Astrocyte (in vitro differentiated cells and primary cell): Measurements from ENCODE around the gene MBP. TPM values are rescaled to one million over a fixed set of nuclear protein-coding genes. Genes with fewer than 3 reads are reported as not detected.

Experiments
- DNase-seq: peaks from one replicate; pipeline ENCODE4 v3.0.0-alpha.2; 2010; ENCODE audit warnings: low read depth
- FAIRE-seq: peaks from 2 replicates; lab custom pipeline; 2011; peaks lifted over from hg19 to GRCh38; lab: Jason Lieb, UNC
- H2AFZ ChIP-seq: 2 replicates; pipeline ENCODE4 v1.6.0; 2012; ENCODE audit warnings: low read depth, low read length, inconsistent platforms
- H3K27ac ChIP-seq: 2 replicates; pipeline ENCODE4 v1.5.1; 2011; ENCODE audit warnings: low read depth, low read length, inconsistent platforms
- H3K27me3 ChIP-seq: 2 replicates; pipeline ENCODE4 v1.6.0; 2011; ENCODE audit warnings: low read length, inconsistent platforms; ENCODE audit not compliant: insufficient read depth
- H3K36me3 ChIP-seq: 2 replicates; pipeline ENCODE4 v1.5.1; 2011; ENCODE audit warnings: low read length, inconsistent platforms; ENCODE audit not compliant: insufficient read depth
- H3K4me1 ChIP-seq: 2 replicates; pipeline ENCODE4 v1.5.1; 2011; ENCODE audit warnings: low read length, inconsistent platforms; ENCODE audit not compliant: insufficient read depth
- H3K4me2 ChIP-seq: 2 replicates; pipeline ENCODE4 v1.6.0; 2012; ENCODE audit warnings: low read length, inconsistent platforms
- H3K4me3 ChIP-seq: 2 replicates; pipeline ENCODE4 v1.5.1; 2011; ENCODE audit warnings: low read depth, mild to moderate bottlenecking, low read length, inconsistent platforms; ENCODE audit not compliant: insufficient read depth
- H3K79me2 ChIP-seq: 2 replicates; pipeline ENCODE4 v1.6.0; 2012; ENCODE audit warnings: mild to moderate bottlenecking, low read length, inconsistent platforms; ENCODE audit not compliant: insufficient read depth
- H3K9ac ChIP-seq: 2 replicates; pipeline ENCODE4 v1.6.0; 2012; ENCODE audit warnings: mild to moderate bottlenecking, low read length, inconsistent platforms
- H3K9me3 ChIP-seq: 2 replicates; pipeline ENCODE4 v1.5.1; 2012; ENCODE audit warnings: low read depth, mild to moderate bottlenecking, low read length, inconsistent platforms; ENCODE audit not compliant: insufficient read depth
- H4K20me1 ChIP-seq: 2 replicates; pipeline ENCODE4 v1.6.0; 2012; ENCODE audit warnings: low read length, inconsistent platforms; ENCODE audit not compliant: insufficient read depth
- H3K27ac Mint-ChIP-seq: one replicate; pipeline ENCODE4 v1.8.0; 2021; ENCODE audit warnings: mild to moderate bottlenecking, mixed read lengths; ENCODE audit not compliant: unreplicated experiment
- H3K27me3 Mint-ChIP-seq: one replicate; pipeline ENCODE4 v1.8.0; 2021; ENCODE audit warnings: low read depth, mixed read lengths; ENCODE audit not compliant: unreplicated experiment
- H3K36me3 Mint-ChIP-seq: one replicate; pipeline ENCODE4 v1.8.0; 2021; ENCODE audit warnings: low read depth, mixed read lengths; ENCODE audit not compliant: unreplicated experiment
- H3K4me1 Mint-ChIP-seq: one replicate; pipeline ENCODE4 v1.8.0; 2021; ENCODE audit warnings: low read depth, mixed read lengths; ENCODE audit not compliant: unreplicated experiment
- H3K4me3 Mint-ChIP-seq: one replicate; pipeline ENCODE4 v1.8.0; 2021; ENCODE audit warnings: mild to moderate bottlenecking, moderate library complexity, mixed read lengths; ENCODE audit not compliant: unreplicated experiment
- H3K9me3 Mint-ChIP-seq: one replicate; pipeline ENCODE4 v1.8.0; 2021; ENCODE audit warnings: mild to moderate bottlenecking, mixed read lengths; ENCODE audit not compliant: unreplicated experiment
- CTCF ChIP-seq: IDR thresholded peaks from 2 replicates; pipeline ENCODE4 v1.5.1; 2011; ENCODE audit warnings: low read depth, mild to moderate bottlenecking, inconsistent platforms, low read length, moderate library complexity; ENCODE audit not compliant: insufficient read depth
- EZH2 ChIP-seq: IDR thresholded peaks from 2 replicates; pipeline ENCODE4 v1.6.1; 2012; ENCODE audit warnings: mild to moderate bottlenecking, low read length, inconsistent platforms; ENCODE audit not compliant: insufficient read depth
- total RNA-seq: library from RNA; stranded (reverse); gene quantifications from 2 replicates; pipeline ENCODE4 v1.2.1, GENCODE V29; 2021

The MBP gene
- total RNA-seq, 1 donor from 2014 or later: 11.4 TPM

GRCh38 chr18:77114152-77114414 lies 18.5 kb downstream of the MBP start:
- Histone ChIP-seq H3K9me3 (no peaks in the 10 kb centered on the region), H3K9ac (peak overlapping the region; percentile 33), H3K79me2 (peaks cover 10% of the 10 kb centered on the region), H3K4me2 (peak overlapping the region; percentile 36), H3K36me3 (no peaks in the 10 kb centered on the region), H3K4me3 (no peak overlapping the region), H2AFZ (no peak overlapping the region), H4K20me1 (no peaks in the 10 kb centered on the region), H3K27me3 (no peaks in the 10 kb centered on the region), H3K4me1 (peaks cover 13% of the 10 kb centered on the region), H3K27ac (peak overlapping the region; percentile 43)
- Mint-ChIP-seq H3K27ac (no peak overlapping the region), H3K4me3 (no peak overlapping the region), H3K4me1 (peaks cover 9% of the 10 kb centered on the region), H3K27me3 (no peaks in the 10 kb centered on the region), H3K9me3 (no peaks in the 10 kb centered on the region), H3K36me3 (peaks cover 4% of the 10 kb centered on the region)
- no peak for DNase-seq
- no peak for FAIRE-seq
- no peak for TF ChIP-seq EZH2
- TF ChIP-seq CTCF: no peak

- no peaks in the 10 kb centered on the region for H3K27me3 ChIP-seq
- no peak overlapping the region for H3K4me3 ChIP-seq
- no peak overlapping the region for H3K27ac Mint-ChIP-seq
- no peaks in the 10 kb centered on the region for H3K36me3 ChIP-seq
- no peak overlapping the region for H2AFZ ChIP-seq
- peaks cover 4% of the 10 kb centered on the region for H3K36me3 Mint-ChIP-seq
- H4K20me1 ChIP-seq: no peaks in the 10 kb centered on the region
- H3K9me3 Mint-ChIP-seq: no peaks in the 10 kb centered on the region
- H3K4me1 ChIP-seq: peaks cover 17% of the 10 kb centered on the region
- H3K4me2 ChIP-seq: no peak overlapping the region
- H3K27ac ChIP-seq: peak overlapping the region; percentile 43
- TF ChIP-seq EZH2 (no peak), CTCF (no peak)
- H3K27me3 Mint-ChIP-seq: no peaks in the 10 kb centered on the region
- H3K9ac ChIP-seq: peak overlapping the region; percentile 33
- no peaks in the 10 kb centered on the region for H3K9me3 ChIP-seq
- no peak overlapping the region for H3K4me3 Mint-ChIP-seq
- peaks cover 4% of the 10 kb centered on the region for H3K79me2 ChIP-seq
- no peak for FAIRE-seq
- peaks cover 9% of the 10 kb centered on the region for H3K4me1 Mint-ChIP-seq
- DNase-seq: no peak
These were observed 19.0 kb downstream of the MBP start for GRCh38 chr18:77113361-77114151.

DNA sequence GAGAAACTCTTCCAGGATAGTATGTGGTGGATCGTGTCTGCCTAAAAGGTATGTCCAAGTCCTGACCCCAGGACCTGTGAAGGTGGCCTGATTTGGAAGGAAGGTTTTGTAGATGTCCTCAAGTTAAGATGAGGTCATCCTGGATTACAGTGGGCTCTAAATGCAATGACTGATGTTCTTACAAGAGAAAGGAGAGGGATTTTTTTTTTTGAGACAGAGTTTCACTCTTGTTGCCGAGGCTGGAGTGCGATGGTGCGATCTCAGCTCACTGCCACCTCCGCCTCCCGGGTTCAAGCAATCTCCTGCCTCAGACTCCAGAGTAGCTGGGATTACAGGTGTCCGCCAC lies 19.9 kb downstream of the MBP start:
- no peak overlapping the region for H3K4me3 ChIP-seq
- no peaks in the 10 kb centered on the region for H3K36me3 ChIP-seq
- H3K4me1 ChIP-seq: peaks cover 26% of the 10 kb centered on the region
- H3K27ac Mint-ChIP-seq: no peak overlapping the region
- H3K4me2 ChIP-seq: no peak overlapping the region
- no peaks in the 10 kb centered on the region for H4K20me1 ChIP-seq
- H3K27me3 ChIP-seq: no peaks in the 10 kb centered on the region
- no peaks in the 10 kb centered on the region for H3K79me2 ChIP-seq
- H2AFZ ChIP-seq: no peak overlapping the region
- TF ChIP-seq EZH2 (no peak), CTCF (no peak)
- H3K27me3 Mint-ChIP-seq: no peaks in the 10 kb centered on the region
- FAIRE-seq (no peak), DNase-seq (no peak)
- no peak overlapping the region for H3K4me3 Mint-ChIP-seq
- H3K9ac ChIP-seq: no peak overlapping the region
- peaks cover 4% of the 10 kb centered on the region for H3K36me3 Mint-ChIP-seq
- peaks cover 17% of the 10 kb centered on the region for H3K4me1 Mint-ChIP-seq
- no peak overlapping the region for H3K27ac ChIP-seq
- no peaks in the 10 kb centered on the region for H3K9me3 Mint-ChIP-seq
- no peaks in the 10 kb centered on the region for H3K9me3 ChIP-seq
